PC-9 (cell line): Measurements from ENCODE around the gene KLHL30.

Experiments
- EZH2 ChIP-seq: fragments of 200-600 bp; sonication (generic); IDR thresholded peaks from 2 replicates; pipeline ENCODE4 v1.8.0; 2017; ENCODE audit warnings: antibody characterized with exemption, low read depth
- TF ChIP-seq, protein P1 (sequence below): fragments of 200-600 bp; sonication (generic); conservative IDR thresholded peaks from 2 replicates; pipeline ENCODE4 v1.6.1; 2017; ENCODE audit warnings: mixed run types, antibody characterized with exemption, mild to moderate bottlenecking, moderate library complexity

DNA sequence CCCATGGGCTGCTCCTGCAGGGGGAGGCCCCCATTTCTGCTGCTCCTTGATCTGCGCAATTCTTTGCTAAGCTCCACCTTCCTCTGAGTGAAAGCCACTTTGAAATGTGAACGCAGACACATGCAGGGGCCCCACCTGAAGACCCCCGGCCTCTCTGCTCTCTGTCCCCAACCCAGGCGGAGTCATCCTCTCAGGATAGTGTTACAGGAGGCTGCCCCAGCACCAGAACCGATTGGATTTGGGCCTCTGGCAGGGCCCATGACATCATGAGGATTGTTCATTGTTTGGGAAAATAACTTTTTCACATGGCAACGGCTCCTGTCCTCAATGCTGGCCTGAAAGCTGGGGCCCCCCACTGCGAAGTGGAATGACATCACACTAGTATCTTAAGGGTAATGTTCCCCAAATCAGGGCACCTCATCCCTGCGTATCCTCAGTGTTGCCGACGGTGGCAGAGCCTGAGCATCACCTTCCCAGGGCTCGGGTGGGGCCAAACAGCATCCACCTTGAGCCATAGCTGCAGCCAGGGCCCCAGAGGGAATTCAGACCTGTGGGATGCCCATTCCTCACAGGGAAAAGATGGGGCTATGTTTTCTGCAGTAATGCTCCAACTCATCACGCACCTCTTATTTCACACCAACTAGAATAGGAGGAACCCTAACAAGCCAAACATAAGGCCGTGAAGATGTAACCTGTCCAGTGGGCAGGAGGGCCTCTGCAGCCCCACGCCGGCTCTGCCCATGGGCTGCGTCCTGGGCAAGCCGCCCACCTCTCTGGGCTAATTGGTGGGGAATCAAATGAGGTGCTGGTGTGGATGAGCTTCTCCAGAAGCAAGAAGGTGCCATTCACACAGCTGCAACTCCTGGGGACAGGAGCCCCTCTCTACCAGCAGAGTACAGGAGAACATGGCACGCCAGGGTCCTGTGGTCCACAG lies 17.6 kb downstream of the KLHL30 start:
- TF ChIP-seq, protein P1, sequence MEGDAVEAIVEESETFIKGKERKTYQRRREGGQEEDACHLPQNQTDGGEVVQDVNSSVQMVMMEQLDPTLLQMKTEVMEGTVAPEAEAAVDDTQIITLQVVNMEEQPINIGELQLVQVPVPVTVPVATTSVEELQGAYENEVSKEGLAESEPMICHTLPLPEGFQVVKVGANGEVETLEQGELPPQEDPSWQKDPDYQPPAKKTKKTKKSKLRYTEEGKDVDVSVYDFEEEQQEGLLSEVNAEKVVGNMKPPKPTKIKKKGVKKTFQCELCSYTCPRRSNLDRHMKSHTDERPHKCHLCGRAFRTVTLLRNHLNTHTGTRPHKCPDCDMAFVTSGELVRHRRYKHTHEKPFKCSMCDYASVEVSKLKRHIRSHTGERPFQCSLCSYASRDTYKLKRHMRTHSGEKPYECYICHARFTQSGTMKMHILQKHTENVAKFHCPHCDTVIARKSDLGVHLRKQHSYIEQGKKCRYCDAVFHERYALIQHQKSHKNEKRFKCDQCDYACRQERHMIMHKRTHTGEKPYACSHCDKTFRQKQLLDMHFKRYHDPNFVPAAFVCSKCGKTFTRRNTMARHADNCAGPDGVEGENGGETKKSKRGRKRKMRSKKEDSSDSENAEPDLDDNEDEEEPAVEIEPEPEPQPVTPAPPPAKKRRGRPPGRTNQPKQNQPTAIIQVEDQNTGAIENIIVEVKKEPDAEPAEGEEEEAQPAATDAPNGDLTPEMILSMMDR = no peak
- no peak for TF ChIP-seq EZH2
